Measurements from ENCODE around the gene SLX4IP. TPM values are rescaled to one million over a fixed set of nuclear protein-coding genes. Genes with fewer than 3 reads are reported as not detected.

The SLX4IP gene
- total RNA-seq, 4 donors from 2014 or later, result 2.4 to 5.4 (median 4.1) TPM

DNA sequence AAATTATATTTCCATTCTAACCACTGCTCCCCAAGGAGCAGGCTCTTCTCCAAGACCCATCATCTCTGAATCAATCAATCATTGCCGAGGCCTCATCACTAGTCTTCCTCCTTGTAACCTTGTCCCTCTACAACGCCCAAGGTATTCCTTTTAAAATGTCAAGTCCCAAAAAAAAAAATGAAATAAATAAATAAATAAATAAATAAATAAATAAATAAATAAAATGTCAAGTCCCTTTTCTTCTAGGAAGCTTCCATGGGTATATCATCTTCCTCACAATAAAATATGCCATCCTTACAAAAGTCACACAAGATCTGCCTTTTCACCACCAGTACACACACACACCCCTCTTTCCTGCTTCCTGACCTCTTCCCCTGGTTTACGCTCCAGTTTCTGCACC, 181.1 kb downstream of the SLX4IP start:
- TF ChIP-seq, protein P1, sequence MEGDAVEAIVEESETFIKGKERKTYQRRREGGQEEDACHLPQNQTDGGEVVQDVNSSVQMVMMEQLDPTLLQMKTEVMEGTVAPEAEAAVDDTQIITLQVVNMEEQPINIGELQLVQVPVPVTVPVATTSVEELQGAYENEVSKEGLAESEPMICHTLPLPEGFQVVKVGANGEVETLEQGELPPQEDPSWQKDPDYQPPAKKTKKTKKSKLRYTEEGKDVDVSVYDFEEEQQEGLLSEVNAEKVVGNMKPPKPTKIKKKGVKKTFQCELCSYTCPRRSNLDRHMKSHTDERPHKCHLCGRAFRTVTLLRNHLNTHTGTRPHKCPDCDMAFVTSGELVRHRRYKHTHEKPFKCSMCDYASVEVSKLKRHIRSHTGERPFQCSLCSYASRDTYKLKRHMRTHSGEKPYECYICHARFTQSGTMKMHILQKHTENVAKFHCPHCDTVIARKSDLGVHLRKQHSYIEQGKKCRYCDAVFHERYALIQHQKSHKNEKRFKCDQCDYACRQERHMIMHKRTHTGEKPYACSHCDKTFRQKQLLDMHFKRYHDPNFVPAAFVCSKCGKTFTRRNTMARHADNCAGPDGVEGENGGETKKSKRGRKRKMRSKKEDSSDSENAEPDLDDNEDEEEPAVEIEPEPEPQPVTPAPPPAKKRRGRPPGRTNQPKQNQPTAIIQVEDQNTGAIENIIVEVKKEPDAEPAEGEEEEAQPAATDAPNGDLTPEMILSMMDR (IDR thresholded peaks at IDR 0.05; ENCODE audit: low read depth), result no peak

DNA sequence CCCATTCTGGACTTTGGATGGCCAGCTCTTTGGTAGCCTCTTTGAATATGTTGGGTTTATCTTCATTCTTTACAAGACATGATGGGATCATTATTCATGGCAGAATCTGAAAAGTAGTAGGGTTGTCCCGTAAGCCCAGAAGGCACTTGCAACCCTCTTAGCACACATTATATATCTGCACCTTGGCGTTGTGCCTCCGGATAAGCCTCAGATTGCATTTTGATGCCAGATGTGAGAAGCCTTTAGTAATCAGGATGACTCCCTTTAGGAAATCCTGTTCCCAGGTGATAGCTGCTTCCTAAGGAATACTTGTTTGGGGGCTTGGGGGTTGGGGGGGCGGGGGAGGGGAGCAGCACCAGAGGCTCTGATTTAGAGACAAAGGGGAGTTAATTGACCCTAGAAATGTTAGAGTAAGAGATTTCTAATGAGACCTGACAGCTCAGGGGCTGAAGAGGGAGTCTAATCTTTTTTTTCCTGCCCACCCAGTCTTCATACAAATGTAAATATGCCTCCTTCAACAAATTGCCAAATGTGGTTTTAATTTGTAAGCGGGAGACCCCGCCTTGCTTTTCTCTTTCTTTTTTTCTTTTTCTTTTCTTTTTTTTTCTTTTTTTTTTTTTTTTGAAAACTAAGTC, 183.6 kb downstream of the SLX4IP start:
- TF ChIP-seq, protein P1 (IDR thresholded peaks at IDR 0.05; ENCODE audit: low read depth), result no peak

DNA sequence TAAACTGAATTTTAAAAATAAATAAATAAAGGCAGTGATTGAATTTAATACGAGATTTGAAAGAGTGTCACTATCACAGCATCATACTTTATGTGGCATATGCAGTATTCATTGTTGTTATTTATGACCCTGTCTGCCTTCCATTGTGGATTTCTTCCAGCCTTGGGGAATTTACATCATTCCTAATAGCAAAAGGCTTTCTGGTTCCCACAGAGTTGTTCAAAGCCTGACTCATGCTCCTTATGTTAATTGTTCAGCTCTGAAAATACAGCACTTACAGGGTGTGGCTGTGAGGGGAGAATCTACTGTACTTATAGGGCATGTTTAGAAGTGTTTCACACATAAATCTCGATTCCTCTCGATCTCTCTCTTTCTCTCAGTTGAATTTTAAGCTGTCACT, 184.3 kb downstream of the SLX4IP start:
- TF ChIP-seq, protein P1 (IDR thresholded peaks at IDR 0.05; ENCODE audit: low read depth), result no peak

DNA sequence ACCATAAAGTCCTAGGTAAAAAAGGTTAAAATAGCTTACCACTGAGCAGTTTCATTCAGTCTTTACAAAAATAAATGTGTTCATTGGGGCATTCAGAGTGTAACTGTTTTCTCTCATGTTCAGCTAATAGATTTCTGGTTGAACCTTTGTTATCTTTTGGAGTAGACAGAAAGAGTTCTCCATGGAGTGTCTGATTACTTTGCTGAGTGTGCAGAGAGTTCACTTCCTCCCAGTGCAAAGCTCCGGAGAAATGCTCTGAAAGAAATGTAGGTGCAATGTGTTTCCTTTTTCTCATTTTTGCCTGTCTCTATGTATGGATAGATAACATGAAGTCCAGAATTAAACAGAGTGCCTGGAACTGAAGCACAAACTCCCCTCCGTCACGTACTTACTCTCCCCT, 186.0 kb downstream of the SLX4IP start:
- TF ChIP-seq, protein P1 (IDR thresholded peaks at IDR 0.05; ENCODE audit: low read depth), result no peak

DNA sequence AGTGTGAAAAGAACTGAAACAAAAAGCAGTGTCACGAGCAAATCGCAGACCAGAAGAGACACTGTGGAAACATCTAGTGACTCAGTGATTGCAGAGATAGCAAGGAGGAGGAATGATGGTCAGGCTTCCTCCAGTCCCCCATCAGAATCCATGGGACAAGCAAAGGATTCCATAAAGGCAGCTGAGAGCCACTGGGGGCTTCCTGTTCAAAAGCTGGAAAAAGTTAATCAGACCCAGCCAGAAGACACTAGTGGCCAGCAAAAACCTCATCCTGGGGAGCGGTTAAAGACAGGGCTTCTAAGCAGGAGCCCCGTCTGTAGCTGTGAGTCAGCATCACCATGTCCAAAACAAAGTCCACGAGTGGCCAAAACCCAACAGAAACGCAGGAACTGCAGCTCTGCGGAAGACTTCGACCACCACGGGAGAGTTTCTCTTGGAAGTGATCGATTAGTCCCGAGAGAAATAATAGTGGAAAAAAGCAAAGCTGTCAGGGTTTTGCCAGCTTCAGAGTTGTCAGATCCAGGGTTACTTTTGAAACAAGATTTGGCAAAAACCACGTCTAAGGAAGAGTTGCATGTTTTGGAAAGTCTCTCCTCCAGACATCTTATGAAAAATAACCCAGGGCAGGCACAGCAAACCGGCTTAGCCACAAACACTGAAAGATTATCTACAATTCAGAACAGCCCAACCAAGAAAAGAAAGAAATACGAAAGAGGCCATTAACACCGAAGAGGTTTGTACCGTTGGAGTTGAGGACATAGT, 187.7 kb downstream of the SLX4IP start:
- TF ChIP-seq, protein P1 (IDR thresholded peaks at IDR 0.05; ENCODE audit: low read depth), result no peak

DNA sequence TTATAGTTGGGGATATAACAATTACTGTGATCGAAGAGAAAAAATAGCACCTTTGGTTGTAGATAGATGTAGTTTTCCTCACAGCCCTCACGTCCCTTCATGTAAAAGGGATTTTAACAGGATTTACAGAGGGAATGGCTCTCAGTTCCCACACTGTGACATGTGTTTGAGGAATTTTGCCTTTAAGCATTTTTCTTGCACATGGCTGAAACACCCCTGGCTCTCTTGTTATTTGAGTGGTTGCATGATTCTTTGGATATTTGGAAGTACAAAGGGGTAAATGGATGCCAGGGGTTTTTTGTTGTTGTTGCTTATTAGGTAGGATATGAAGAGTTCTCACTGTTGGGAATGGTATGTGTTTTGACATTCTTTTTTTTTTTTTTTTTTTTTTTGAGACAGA, 190.5 kb downstream of the SLX4IP start:
- TF ChIP-seq, protein P1 (IDR thresholded peaks at IDR 0.05; ENCODE audit: low read depth), result no peak

DNA sequence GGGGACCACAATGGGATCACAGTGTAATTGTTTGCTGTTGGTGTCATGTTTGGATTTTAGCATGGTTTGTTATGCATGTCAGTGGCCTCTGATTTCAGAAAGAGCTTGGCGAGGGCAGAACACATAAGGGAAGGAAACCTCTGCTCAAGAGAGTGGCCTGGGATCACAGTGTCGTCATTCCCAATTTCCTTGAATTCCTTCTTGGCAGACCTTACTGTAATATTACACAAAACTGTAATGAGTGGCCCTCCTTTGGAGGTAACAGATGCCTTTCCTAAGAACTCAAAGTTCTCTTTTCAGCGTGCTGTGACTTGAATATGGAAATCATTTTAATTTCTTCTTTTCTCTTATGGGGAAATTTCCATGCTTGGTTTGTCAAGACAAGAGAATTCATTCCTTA, 191.8 kb downstream of the SLX4IP start:
- TF ChIP-seq, protein P1 (IDR thresholded peaks at IDR 0.05; ENCODE audit: low read depth), result no peak

Data from subcutaneous adipose tissue (tissue), 4 donors.